Measurements from ENCODE around the gene PPP6R2. TPM values are rescaled to one million over a fixed set of nuclear protein-coding genes. Genes with fewer than 3 reads are reported as not detected.

PPP6R2 gene
- total and polyA plus RNA-seq, 2 of the 8 experiments (the other 6 are each of a cell fraction or from before 2014, with no cell fraction given), result 25.0 to 32.2 TPM

- Histone ChIP-seq H3K36me3 (ENCODE audit: control insufficient read depth in 2 of 4, insufficient read depth in 4 of 4, low read length in 3 of 4) (peaks cover 13 to 49% (median 36%) of the 10 kb centered on the region in 4 experiments), H3K27me3 (replicated peaks in 1 of 4; ENCODE audit: control insufficient read depth in 3 of 4, extremely low read depth in 1 of 4, insufficient read depth in 3 of 4, low read length in 3 of 4) (no peaks in the 10 kb centered on the region), H4K91ac (replicated peaks; ENCODE audit: insufficient read length, low read length) (no peak overlapping the region), H2BK20ac (ENCODE audit: low read length) (no peak overlapping the region), H2BK120ac (replicated peaks; ENCODE audit: low read depth, low read length) (no peak overlapping the region), H2BK5ac (ENCODE audit: low read depth, low read length) (no peak overlapping the region), H3K9me3 (ENCODE audit: insufficient read depth in 2 of 2, low read depth in 1 of 2, low read length in 1 of 2) (no peaks in the 10 kb centered on the region), H3K18ac (ENCODE audit: extremely low read depth, low read length) (no peak overlapping the region), H3K4me2 (ENCODE audit: insufficient read depth in 1 of 2, low read depth in 2 of 2, low read length in 2 of 2) (no peak overlapping the region), H3K79me2 (ENCODE audit: control insufficient read depth in 1 of 2, insufficient read depth in 2 of 2, low read length in 2 of 2) (no peaks in the 10 kb centered on the region), H3K23me2 (ENCODE audit: low read depth, low read length) (no peaks in the 10 kb centered on the region), H4K20me1 (replicated peaks in 1 of 2; ENCODE audit: control insufficient read depth in 1 of 2, insufficient read depth in 2 of 2, low read length in 2 of 2) (peaks cover 0 to 6% of the 10 kb centered on the region in 2 experiments), H3K56ac (replicated peaks; ENCODE audit: insufficient read length, low read depth, low read length) (no peak overlapping the region), H3K4ac (replicated peaks; ENCODE audit: insufficient read length, low read depth, low read length) (no peak overlapping the region), H3K23ac (ENCODE audit: insufficient read length) (no peak overlapping the region), H2AK5ac (ENCODE audit: low read depth, low read length) (no peak overlapping the region), H2BK12ac (ENCODE audit: low read depth, low read length) (no peak overlapping the region), H3K9ac (replicated peaks in 1 of 4; ENCODE audit: extremely low read depth in 1 of 4, low read depth in 3 of 4, low read length in 3 of 4) (no peak overlapping the region), H3K14ac (ENCODE audit: insufficient read length) (no peak overlapping the region), H3K4me3 (ENCODE audit: extremely low read depth in 1 of 4, insufficient read depth in 2 of 4, low read depth in 3 of 4, low read length in 4 of 4) (no peak overlapping the region), H2BK15ac (ENCODE audit: low read length) (no peak overlapping the region), H3K4me1 (replicated peaks in 1 of 4; ENCODE audit: control insufficient read depth in 3 of 4, insufficient read depth in 4 of 4, low read length in 3 of 4) (no peaks in the 10 kb centered on the region), H3K79me1 (ENCODE audit: low read depth, low read length) (no peaks in the 10 kb centered on the region), H4K8ac (ENCODE audit: extremely low read depth, insufficient read depth, low read length) (peak overlapping the region; percentile 14; the same call in 1 of the 2 replicates), H4K5ac (ENCODE audit: insufficient read length, low read depth, low read length) (no peak overlapping the region), H3K27ac (ENCODE audit: low read depth, low read length) (no peak overlapping the region), H2AFZ (ENCODE audit: low read length) (no peak overlapping the region)
- DNase-seq (ENCODE audit: low read depth in 1 of 2, low spot score in 2 of 2) (no peak), FAIRE-seq (no peak)
- ChIA-PET POLR2A (ENCODE audit: partially characterized antibody) (no interaction called here), CTCF (ENCODE audit: partially characterized antibody) (interaction anchor here (0.8 to 1.7 kb wide), 4 partner anchors 8 to 82 kb away, joined by 3 to 8 read pairs (median 4); no protein-coding TSS in a partner anchor)
- WGBS, 2 experiments (ENCODE audit: extremely low coverage in 1 of 2, insufficient coverage in 1 of 2, insufficient read length in 1 of 2, insufficient replicate concordance in 2 of 2, low coverage in 1 of 2, low lambda C conversion rate in 2 of 2, missing lambda C conversion rate in 1 of 2), result 93% methylated on average over 30 of the region's 31 CpGs; no CpG with 5 or more reads in 1 of the 2 experiments
- no peak for TF ChIP-seq PHF8 (conservative IDR thresholded peaks at IDR 0.05; ENCODE audit: low read depth, low read length)
- no peak for TF ChIP-seq FOSL1 (IDR thresholded peaks at IDR 0.05; ENCODE audit: insufficient read depth, low read depth, low read length)
- no peak for TF ChIP-seq RBBP5 (IDR thresholded peaks at IDR 0.05; ENCODE audit: borderline replicate concordance, low read depth, low read length)
- no peak for TF ChIP-seq POLR2AphosphoS5 (IDR thresholded peaks at IDR 0.05; ENCODE audit: low read depth, low read length)
- no peak for TF ChIP-seq JUND (IDR thresholded peaks at IDR 0.05; ENCODE audit: low read length)
- TF ChIP-seq CHD1 (IDR thresholded peaks at IDR 0.05; ENCODE audit: low read depth, low read length), result no peak
Measured at GRCh38 chr22:50414476-50415248, 71.5 kb downstream of the PPP6R2 start.
